IPS-18a (cell line): ENCODE results near the gene CD68.

Experiments used
- H3K27ac ChIP-seq: one replicate; pipeline ENCODE4 v1.5.1; 2013; ENCODE audit warnings: low read length
- H3K27me3 ChIP-seq: one replicate; pipeline ENCODE4 v1.6.1; 2013; ENCODE audit warnings: mild to moderate bottlenecking, low read length; ENCODE audit not compliant: control insufficient read depth, insufficient read depth
- H3K36me3 ChIP-seq: one replicate; pipeline ENCODE4 v1.6.1; 2013; ENCODE audit warnings: low read depth, low read length; ENCODE audit not compliant: control insufficient read depth
- H3K4me1 ChIP-seq: one replicate; pipeline ENCODE4 v1.6.1; 2013; ENCODE audit warnings: low read depth, low read length; ENCODE audit not compliant: control insufficient read depth
- H3K4me3 ChIP-seq: one replicate; pipeline ENCODE4 v1.5.1; 2013; ENCODE audit warnings: low read length
- H3K9ac ChIP-seq: one replicate; pipeline ENCODE4 v1.6.1; 2013; ENCODE audit warnings: mild to moderate bottlenecking, low read length, moderate library complexity
- H3K9me3 ChIP-seq: one replicate; pipeline ENCODE4 v1.6.1; 2013; ENCODE audit warnings: low read depth, low read length; ENCODE audit not compliant: control insufficient read depth

The CD68 gene

GRCh38 chr17:7579001-7579833 is at the start of gene CD68:
CD68 (plus strand) TSS chr17:7579638; CDS start chr17:7579678, 40 bp downstream.
- peaks cover 20% of the 10 kb centered on the region for H3K4me1 ChIP-seq
- H3K4me3 ChIP-seq, result no peak within 1 kb of the TSS
- H3K27ac ChIP-seq, result peak within 1 kb of the TSS; percentile 1
- no peaks in the 10 kb centered on the region for H3K9me3 ChIP-seq
- no peaks in the 10 kb centered on the region for H3K27me3 ChIP-seq
- peaks cover 50% of the 10 kb centered on the region for H3K36me3 ChIP-seq
- H3K9ac ChIP-seq, result no peak within 1 kb of the TSS

GRCh38 chr17:7530023-7530900 is 49.2 kb upstream of the CD68 start:
- no peaks in the 10 kb centered on the region for H3K4me1 ChIP-seq
- H3K36me3 ChIP-seq, result no peaks in the 10 kb centered on the region
- peaks cover 7% of the 10 kb centered on the region for H3K9me3 ChIP-seq
- H3K27ac ChIP-seq, result no peak overlapping the region
- H3K4me3 ChIP-seq, result no peak overlapping the region
- H3K9ac ChIP-seq, result no peak overlapping the region
- no peaks in the 10 kb centered on the region for H3K27me3 ChIP-seq

GRCh38 chr17:7538050-7538449 is 41.4 kb upstream of the CD68 start:
- Histone ChIP-seq H3K9me3 (no peaks in the 10 kb centered on the region), H3K27me3 (no peaks in the 10 kb centered on the region), H3K36me3 (no peaks in the 10 kb centered on the region), H3K4me3 (no peak overlapping the region), H3K4me1 (no peaks in the 10 kb centered on the region), H3K27ac (no peak overlapping the region), H3K9ac (no peak overlapping the region)

GRCh38 chr17:7538891-7539545 is 40.4 kb upstream of the CD68 start:
- Histone ChIP-seq H3K36me3 (no peaks in the 10 kb centered on the region), H3K9ac (no peak overlapping the region), H3K27me3 (no peaks in the 10 kb centered on the region), H3K27ac (no peak overlapping the region), H3K9me3 (no peaks in the 10 kb centered on the region), H3K4me1 (no peaks in the 10 kb centered on the region), H3K4me3 (no peak overlapping the region)

- no peaks in the 10 kb centered on the region for H3K9me3 ChIP-seq
- H3K27ac ChIP-seq, result no peak overlapping the region
Observed at GRCh38 chr17:7541074-7541621, 38.3 kb upstream of the CD68 start.

GRCh38 chr17:7544911-7545310 is 34.5 kb upstream of the CD68 start:
- Histone ChIP-seq H3K36me3 (no peaks in the 10 kb centered on the region), H3K9ac (no peak overlapping the region), H3K27me3 (peaks cover 10% of the 10 kb centered on the region), H3K9me3 (no peaks in the 10 kb centered on the region), H3K4me1 (no peaks in the 10 kb centered on the region), H3K4me3 (no peak overlapping the region), H3K27ac (no peak overlapping the region)

More at GRCh38 chr17:7541074-7541621, 38.3 kb upstream of the CD68 start:
- Histone ChIP-seq H3K27me3 (no peaks in the 10 kb centered on the region), H3K9ac (no peak overlapping the region), H3K4me1 (no peaks in the 10 kb centered on the region), H3K4me3 (no peak overlapping the region), H3K36me3 (no peaks in the 10 kb centered on the region)

GRCh38 chr17:7548585-7549400 is 30.6 kb upstream of the CD68 start, which contains the start of gene TNFSF12:
TNFSF12 (plus strand) TSS chr17:7549058; CDS start chr17:7549154, 96 bp downstream.
- peak within 1 kb of the TSS; percentile 67 for H3K4me3 ChIP-seq
- H3K36me3 ChIP-seq, result no peaks in the 10 kb centered on the region
- H3K27ac ChIP-seq, result no peak within 1 kb of the TSS

GRCh38 chr17:7549401-7550055 is 29.9 kb upstream of the CD68 start:
- Histone ChIP-seq H3K27me3 (peaks cover 10% of the 10 kb centered on the region), H3K9ac (no peak overlapping the region), H3K4me1 (no peaks in the 10 kb centered on the region), H3K27ac (no peak overlapping the region), H3K9me3 (no peaks in the 10 kb centered on the region), H3K36me3 (no peaks in the 10 kb centered on the region), H3K4me3 (peak overlapping the region; percentile 67)

More at GRCh38 chr17:7548585-7549400, 30.6 kb upstream of the CD68 start, which contains the start of gene TNFSF12:
- H3K27me3 ChIP-seq, result peaks cover 10% of the 10 kb centered on the region
- H3K9ac ChIP-seq, result peak within 1 kb of the TSS; percentile 50
- H3K9me3 ChIP-seq, result no peaks in the 10 kb centered on the region
- H3K4me1 ChIP-seq, result no peaks in the 10 kb centered on the region

GRCh38 chr17:7550344-7550743 is 29.1 kb upstream of the CD68 start:
- H3K4me1 ChIP-seq, result no peaks in the 10 kb centered on the region

GRCh38 chr17:7551396-7551795 is 28.0 kb upstream of the CD68 start:
- peaks cover 10% of the 10 kb centered on the region for H3K27me3 ChIP-seq
- no peak overlapping the region for H3K4me3 ChIP-seq
- no peaks in the 10 kb centered on the region for H3K9me3 ChIP-seq
- H3K4me1 ChIP-seq, result no peaks in the 10 kb centered on the region
- H3K36me3 ChIP-seq, result no peaks in the 10 kb centered on the region
- H3K27ac ChIP-seq, result no peak overlapping the region
- H3K9ac ChIP-seq, result no peak overlapping the region

More at GRCh38 chr17:7550344-7550743, 29.1 kb upstream of the CD68 start:
- Histone ChIP-seq H3K27ac (no peak overlapping the region), H3K4me3 (no peak overlapping the region), H3K9me3 (no peaks in the 10 kb centered on the region), H3K27me3 (peaks cover 10% of the 10 kb centered on the region), H3K9ac (no peak overlapping the region), H3K36me3 (no peaks in the 10 kb centered on the region)
